ENCODE data around the gene VAMP7. TPM values are rescaled to one million over a fixed set of nuclear protein-coding genes. Genes with fewer than 3 reads are reported as not detected.

The VAMP7 gene
- total and polyA plus RNA-seq, 2 of the 8 experiments (the other 6 are each of a cell fraction or from before 2014, with no cell fraction given) = 14.2 to 22.1 TPM

- Histone ChIP-seq H3K14ac (ENCODE audit: insufficient read length) (no peak overlapping the region), H3K4me3 (ENCODE audit: extremely low read depth in 1 of 4, insufficient read depth in 2 of 4, low read depth in 3 of 4, low read length in 4 of 4) (no peak overlapping the region), H3K4me1 (replicated peaks in 1 of 4; ENCODE audit: control insufficient read depth in 3 of 4, insufficient read depth in 4 of 4, low read length in 3 of 4) (no peaks in the 10 kb centered on the region), H3K4me2 (ENCODE audit: insufficient read depth in 1 of 2, low read depth in 2 of 2, low read length in 2 of 2) (no peak overlapping the region), H2BK15ac (ENCODE audit: low read length) (no peak overlapping the region), H3K79me2 (ENCODE audit: control insufficient read depth in 1 of 2, insufficient read depth in 2 of 2, low read length in 2 of 2) (no peaks in the 10 kb centered on the region), H2BK20ac (ENCODE audit: low read length) (no peak overlapping the region), H2BK120ac (replicated peaks; ENCODE audit: low read depth, low read length) (no peak overlapping the region), H4K20me1 (replicated peaks in 1 of 2; ENCODE audit: control insufficient read depth in 1 of 2, insufficient read depth in 2 of 2, low read length in 2 of 2) (no peaks in the 10 kb centered on the region), H3K79me1 (ENCODE audit: low read depth, low read length) (no peaks in the 10 kb centered on the region), H2AFZ (ENCODE audit: low read length) (no peak overlapping the region), H2BK12ac (ENCODE audit: low read depth, low read length) (no peak overlapping the region), H3K23ac (ENCODE audit: insufficient read length) (no peak overlapping the region), H3K56ac (replicated peaks; ENCODE audit: insufficient read length, low read depth, low read length) (no peak overlapping the region), H4K8ac (ENCODE audit: extremely low read depth, insufficient read depth, low read length) (no peak overlapping the region), H4K91ac (replicated peaks; ENCODE audit: insufficient read length, low read length) (no peak overlapping the region), H3K9ac (replicated peaks in 1 of 4; ENCODE audit: extremely low read depth in 1 of 4, low read depth in 3 of 4, low read length in 3 of 4) (no peak overlapping the region), H3K36me3 (ENCODE audit: control insufficient read depth in 2 of 4, insufficient read depth in 4 of 4, low read length in 3 of 4) (peaks cover 0 to 8% (median 4%) of the 10 kb centered on the region in 4 experiments; a peak in 4 of 8 replicates), H4K5ac (ENCODE audit: insufficient read length, low read depth, low read length) (no peak overlapping the region), H2AK5ac (ENCODE audit: low read depth, low read length) (no peak overlapping the region), H3K9me3 (ENCODE audit: insufficient read depth in 2 of 2, low read depth in 1 of 2, low read length in 1 of 2) (peaks cover 6 to 11% of the 10 kb centered on the region in 2 experiments; a peak in 2 of 4 replicates), H3K4ac (replicated peaks; ENCODE audit: insufficient read length, low read depth, low read length) (no peak overlapping the region), H3K27ac (ENCODE audit: low read depth, low read length) (no peak overlapping the region), H3K27me3 (replicated peaks in 1 of 4; ENCODE audit: control insufficient read depth in 3 of 4, extremely low read depth in 1 of 4, insufficient read depth in 3 of 4, low read length in 3 of 4) (no peaks in the 10 kb centered on the region), H2BK5ac (ENCODE audit: low read depth, low read length) (no peak overlapping the region), H3K23me2 (ENCODE audit: low read depth, low read length) (no peaks in the 10 kb centered on the region), H3K18ac (ENCODE audit: extremely low read depth, low read length) (no peak overlapping the region)
- FAIRE-seq = no peak
- WGBS, 2 experiments (ENCODE audit: extremely low coverage in 1 of 2, insufficient coverage in 1 of 2, insufficient read length in 1 of 2, insufficient replicate concordance in 2 of 2, low coverage in 1 of 2, low lambda C conversion rate in 2 of 2, missing lambda C conversion rate in 1 of 2) = 82% methylated on average over 2 of the region's 2 CpGs; no CpG with 5 or more reads in 1 of the 2 experiments
- DNase-seq (ENCODE audit: low read depth in 1 of 2, low spot score in 2 of 2) = no peak
- no peak for TF ChIP-seq PHF8 (conservative IDR thresholded peaks at IDR 0.05; ENCODE audit: low read depth, low read length)
- TF ChIP-seq ATF2 (IDR thresholded peaks at IDR 0.05; ENCODE audit: low read length) = no peak
- TF ChIP-seq E2F6 (IDR thresholded peaks at IDR 0.05) = no peak
- TF ChIP-seq SP1 (IDR thresholded peaks at IDR 0.05; ENCODE audit: low read depth, low read length) = no peak
- ChIA-PET POLR2A (ENCODE audit: partially characterized antibody) (no interaction called here), CTCF (ENCODE audit: partially characterized antibody) (no interaction called here)
These were observed 19.6 kb downstream of the VAMP7 start for GRCh38 chrX:155900765-155901164.
